ENCODE measurements around the gene CFAP65. TPM values are rescaled to one million over a fixed set of nuclear protein-coding genes. Genes with fewer than 3 reads are reported as not detected.
A peak's percentile ranks its signal among the peaks of the same experiment; 100 is the strongest.

Gene CFAP65
- total and polyA plus RNA-seq, 2 of the 13 experiments (the other 11 are each of a cell fraction or from before 2014, with no cell fraction given): 0.05 TPM; not detected in 1

DNA sequence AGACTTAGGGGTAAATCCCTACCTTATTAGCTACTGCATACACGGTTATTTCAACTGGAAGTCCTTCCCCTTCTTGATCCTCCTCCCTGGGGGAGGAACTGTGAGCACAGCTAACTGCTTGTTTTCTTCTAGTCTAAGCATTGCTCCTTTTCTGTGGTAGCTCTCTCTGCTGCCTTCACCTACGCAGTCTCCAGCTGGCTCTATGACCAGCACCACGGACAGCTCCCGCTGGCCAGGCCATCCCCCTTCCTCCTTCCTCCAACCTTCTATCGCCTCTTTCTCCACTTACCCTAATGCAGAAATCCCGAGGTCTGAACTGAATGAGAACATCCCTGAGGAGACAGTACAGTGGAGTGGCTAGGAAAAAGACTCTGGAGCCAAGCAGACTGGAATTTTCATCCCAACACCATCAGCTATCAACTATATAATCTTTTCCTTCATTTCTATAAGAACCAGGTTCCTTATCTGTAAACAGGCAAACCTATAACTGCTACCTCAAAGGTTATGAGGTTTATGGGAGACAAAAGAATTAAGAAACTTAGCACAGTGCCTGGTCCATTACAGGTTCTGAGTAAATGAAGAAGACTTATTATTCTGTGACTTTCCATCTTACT is 4.7 kb upstream of the CFAP65 start (continued):
- TF ChIP-seq, protein P1, sequence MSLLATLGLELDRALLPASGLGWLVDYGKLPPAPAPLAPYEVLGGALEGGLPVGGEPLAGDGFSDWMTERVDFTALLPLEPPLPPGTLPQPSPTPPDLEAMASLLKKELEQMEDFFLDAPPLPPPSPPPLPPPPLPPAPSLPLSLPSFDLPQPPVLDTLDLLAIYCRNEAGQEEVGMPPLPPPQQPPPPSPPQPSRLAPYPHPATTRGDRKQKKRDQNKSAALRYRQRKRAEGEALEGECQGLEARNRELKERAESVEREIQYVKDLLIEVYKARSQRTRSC (CRISPR knock-in tag; IDR thresholded peaks at IDR 0.05; ENCODE audit: low read depth): 0 out of 2 replicates have a peak, but pooled peaks have one; percentile 64
- TF ChIP-seq, protein P2, sequence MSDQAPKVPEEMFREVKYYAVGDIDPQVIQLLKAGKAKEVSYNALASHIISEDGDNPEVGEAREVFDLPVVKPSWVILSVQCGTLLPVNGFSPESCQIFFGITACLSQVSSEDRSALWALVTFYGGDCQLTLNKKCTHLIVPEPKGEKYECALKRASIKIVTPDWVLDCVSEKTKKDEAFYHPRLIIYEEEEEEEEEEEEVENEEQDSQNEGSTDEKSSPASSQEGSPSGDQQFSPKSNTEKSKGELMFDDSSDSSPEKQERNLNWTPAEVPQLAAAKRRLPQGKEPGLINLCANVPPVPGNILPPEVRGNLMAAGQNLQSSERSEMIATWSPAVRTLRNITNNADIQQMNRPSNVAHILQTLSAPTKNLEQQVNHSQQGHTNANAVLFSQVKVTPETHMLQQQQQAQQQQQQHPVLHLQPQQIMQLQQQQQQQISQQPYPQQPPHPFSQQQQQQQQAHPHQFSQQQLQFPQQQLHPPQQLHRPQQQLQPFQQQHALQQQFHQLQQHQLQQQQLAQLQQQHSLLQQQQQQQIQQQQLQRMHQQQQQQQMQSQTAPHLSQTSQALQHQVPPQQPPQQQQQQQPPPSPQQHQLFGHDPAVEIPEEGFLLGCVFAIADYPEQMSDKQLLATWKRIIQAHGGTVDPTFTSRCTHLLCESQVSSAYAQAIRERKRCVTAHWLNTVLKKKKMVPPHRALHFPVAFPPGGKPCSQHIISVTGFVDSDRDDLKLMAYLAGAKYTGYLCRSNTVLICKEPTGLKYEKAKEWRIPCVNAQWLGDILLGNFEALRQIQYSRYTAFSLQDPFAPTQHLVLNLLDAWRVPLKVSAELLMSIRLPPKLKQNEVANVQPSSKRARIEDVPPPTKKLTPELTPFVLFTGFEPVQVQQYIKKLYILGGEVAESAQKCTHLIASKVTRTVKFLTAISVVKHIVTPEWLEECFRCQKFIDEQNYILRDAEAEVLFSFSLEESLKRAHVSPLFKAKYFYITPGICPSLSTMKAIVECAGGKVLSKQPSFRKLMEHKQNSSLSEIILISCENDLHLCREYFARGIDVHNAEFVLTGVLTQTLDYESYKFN (CRISPR knock-in tag; conservative IDR thresholded peaks at IDR 0.05): no peak
- TF ChIP-seq, protein P3, sequence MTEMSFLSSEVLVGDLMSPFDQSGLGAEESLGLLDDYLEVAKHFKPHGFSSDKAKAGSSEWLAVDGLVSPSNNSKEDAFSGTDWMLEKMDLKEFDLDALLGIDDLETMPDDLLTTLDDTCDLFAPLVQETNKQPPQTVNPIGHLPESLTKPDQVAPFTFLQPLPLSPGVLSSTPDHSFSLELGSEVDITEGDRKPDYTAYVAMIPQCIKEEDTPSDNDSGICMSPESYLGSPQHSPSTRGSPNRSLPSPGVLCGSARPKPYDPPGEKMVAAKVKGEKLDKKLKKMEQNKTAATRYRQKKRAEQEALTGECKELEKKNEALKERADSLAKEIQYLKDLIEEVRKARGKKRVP (CRISPR knock-in tag; IDR thresholded peaks at IDR 0.05): 0 out of 4 replicates have a peak, but pooled peaks of 1 of the 2 experiments have one; percentile 26
- TF ChIP-seq ONECUT2 (CRISPR knock-in tag; IDR thresholded peaks at IDR 0.05) (peak; percentile 9; the same call in 1 of the 2 replicates), BORCS8-MEF2B (CRISPR knock-in tag; IDR thresholded peaks at IDR 0.05) (peak; percentile 91), MEIS2 (CRISPR knock-in tag; IDR thresholded peaks at IDR 0.05) (peak; percentile 76; the same call in 1 of the 2 replicates), ISX (CRISPR knock-in tag; conservative IDR thresholded peaks at IDR 0.05) (0 out of 2 replicates have a peak, but pooled peaks have one; percentile 42), ADNP (CRISPR knock-in tag; IDR thresholded peaks at IDR 0.05) (no peak), NR2C2 (CRISPR knock-in tag; IDR thresholded peaks at IDR 0.05; ENCODE audit: borderline replicate concordance) (no peak), ZNF777 (CRISPR knock-in tag; IDR thresholded peaks at IDR 0.05) (peak; percentile 60), SATB2 (CRISPR knock-in tag; IDR thresholded peaks at IDR 0.05) (no peak; the same call in 1 of the 2 replicates), NFE2 (CRISPR knock-in tag; IDR thresholded peaks at IDR 0.05) (no peak), TGIF2 (CRISPR knock-in tag; IDR thresholded peaks at IDR 0.05) (peak; percentile 89), MAFG (CRISPR knock-in tag; IDR thresholded peaks at IDR 0.05) (no peak), ZNF34 (CRISPR knock-in tag; IDR thresholded peaks at IDR 0.05; ENCODE audit: borderline replicate concordance) (no peak), ZNF235 (CRISPR knock-in tag; IDR thresholded peaks at IDR 0.05; ENCODE audit: borderline replicate concordance) (peak; percentile 63; the same call in 1 of the 2 replicates), MTF1 (CRISPR knock-in tag; IDR thresholded peaks at IDR 0.05) (0 out of 2 replicates have a peak, but pooled peaks have one; percentile 31), KDM2A (CRISPR knock-in tag; IDR thresholded peaks at IDR 0.05; ENCODE audit: borderline replicate concordance, low read depth) (peak; percentile 61; the same call in 1 of the 2 replicates)
- TF ChIP-seq, protein P4, sequence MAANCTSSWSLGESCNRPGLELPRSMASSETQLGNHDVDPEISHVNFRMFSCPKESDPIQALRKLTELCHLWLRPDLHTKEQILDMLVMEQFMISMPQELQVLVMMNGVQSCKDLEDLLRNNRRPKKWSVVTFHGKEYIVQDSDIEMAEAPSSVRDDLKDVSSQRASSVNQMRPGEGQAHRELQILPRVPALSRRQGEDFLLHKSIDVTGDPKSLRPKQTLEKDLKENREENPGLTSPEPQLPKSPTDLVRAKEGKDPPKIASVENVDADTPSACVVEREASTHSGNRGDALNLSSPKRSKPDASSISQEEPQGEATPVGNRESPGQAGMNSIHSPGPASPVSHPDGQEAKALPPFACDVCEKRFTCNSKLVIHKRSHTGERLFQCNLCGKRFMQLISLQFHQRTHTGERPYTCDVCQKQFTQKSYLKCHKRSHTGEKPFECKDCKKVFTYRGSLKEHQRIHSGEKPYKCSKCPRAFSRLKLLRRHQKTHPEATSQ (CRISPR knock-in tag; IDR thresholded peaks at IDR 0.05; ENCODE audit: borderline replicate concordance): no peak
- TF ChIP-seq, protein P5, sequence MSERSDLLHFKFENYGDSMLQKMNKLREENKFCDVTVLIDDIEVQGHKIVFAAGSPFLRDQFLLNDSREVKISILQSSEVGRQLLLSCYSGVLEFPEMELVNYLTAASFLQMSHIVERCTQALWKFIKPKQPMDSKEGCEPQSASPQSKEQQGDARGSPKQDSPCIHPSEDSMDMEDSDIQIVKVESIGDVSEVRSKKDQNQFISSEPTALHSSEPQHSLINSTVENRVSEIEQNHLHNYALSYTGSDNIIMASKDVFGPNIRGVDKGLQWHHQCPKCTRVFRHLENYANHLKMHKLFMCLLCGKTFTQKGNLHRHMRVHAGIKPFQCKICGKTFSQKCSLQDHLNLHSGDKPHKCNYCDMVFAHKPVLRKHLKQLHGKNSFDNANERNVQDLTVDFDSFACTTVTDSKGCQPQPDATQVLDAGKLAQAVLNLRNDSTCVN (CRISPR knock-in tag; IDR thresholded peaks at IDR 0.05; ENCODE audit: borderline replicate concordance): peak; percentile 90
- TF ChIP-seq, protein P6, sequence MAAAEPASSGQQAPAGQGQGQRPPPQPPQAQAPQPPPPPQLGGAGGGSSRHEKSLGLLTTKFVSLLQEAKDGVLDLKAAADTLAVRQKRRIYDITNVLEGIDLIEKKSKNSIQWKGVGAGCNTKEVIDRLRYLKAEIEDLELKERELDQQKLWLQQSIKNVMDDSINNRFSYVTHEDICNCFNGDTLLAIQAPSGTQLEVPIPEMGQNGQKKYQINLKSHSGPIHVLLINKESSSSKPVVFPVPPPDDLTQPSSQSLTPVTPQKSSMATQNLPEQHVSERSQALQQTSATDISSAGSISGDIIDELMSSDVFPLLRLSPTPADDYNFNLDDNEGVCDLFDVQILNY (CRISPR knock-in tag; conservative IDR thresholded peaks at IDR 0.05): 0 out of 2 replicates have a peak, but pooled peaks have one; percentile 56

All from HepG2 (cell line).